Left lung (tissue), 10 donors: ENCODE data around the gene PHF3. TPM values are rescaled to one million over a fixed set of nuclear protein-coding genes. Genes with fewer than 3 reads are reported as not detected.
A peak's percentile ranks its signal among the peaks of the same experiment; 100 is the strongest.

Experiments used
- ATAC-seq: fragments of 200-7000 bp; cut with Tn5 transposase; one replicate; pipeline ENCODE4 v1.9.1; 2020; ENCODE audit warnings: moderate library complexity
- DNase-seq, 4 donors: peaks; one replicate each; pipeline ENCODE4 v3.0.0-alpha.2; 2013 to 2020
- H3K27ac ChIP-seq, 2 donors: fragments of 200-600 bp; sonication (generic) in 1 of 2; one replicate each; pipeline versions ENCODE4 v1.5.0 to v1.8.0; 2020 to 2021
- H3K27me3 ChIP-seq, 2 donors: fragments of 200-600 bp; sonication (generic) in 1 of 2; one replicate each; pipeline versions ENCODE4 v1.5.0 to v1.8.0; 2020 to 2021
- H3K36me3 ChIP-seq, 2 donors: fragments of 200-600 bp; sonication (generic) in 1 of 2; one replicate each; pipeline versions ENCODE4 v1.5.0 to v1.8.0; 2020 to 2021
- H3K4me1 ChIP-seq, 2 donors: fragments of 200-600 bp; one replicate each; pipeline ENCODE4 v1.8.0; 2021
- H3K4me3 ChIP-seq, 2 donors: fragments of 200-600 bp; sonication (generic) in 1 of 2; one replicate each; pipeline versions ENCODE4 v1.5.0 to v1.8.0; 2020 to 2021; ENCODE audit warnings: mild to moderate bottlenecking in 1 of 2
- H3K9me3 ChIP-seq, 2 donors: fragments of 200-600 bp; sonication (generic) in 1 of 2; one replicate each; pipeline versions ENCODE4 v1.5.0 to v1.8.0; 2020 to 2021
- intact Hi-C, 2 donors: fragments of 100-400 bp; cut with DNase I; formaldehyde crosslinking; loops; one replicate each; pipeline versions ENCODE4 v1.11.2 to v1.14.2; 2022
- polyA plus RNA-seq, 6 donors: library from polyadenylated mRNA; unstranded; fragments of 120-200 nt; gene quantifications; one replicate each; pipeline ENCODE4 v1.2.1, GENCODE V29; 2013; ENCODE audit not compliant: insufficient read length in 6 of 6
- total RNA-seq, 2 donors: library from RNA; stranded (reverse); fragmentation: NEBNext Ultra II Directional; extraction: Animal tissue kit (Norgen Biotek cat#: 25700); gene quantifications; one replicate each; pipeline ENCODE4 v1.2.1, GENCODE V29; 2021
- TF ChIP-seq, protein P1 (sequence below), 2 donors: fragments of 200-600 bp; sonication (generic) in 1 of 2; IDR thresholded peaks; one replicate each; pipeline versions ENCODE4 v1.5.0 to v1.8.0; 2021; ENCODE audit warnings: antibody characterized with exemption in 2 of 2
- donor health status: DM: no; HTN: yes; CAD: no.
- donor health status: DM: no; HTN: no; CAD: no.

PHF3 gene
- total and polyA plus RNA-seq, 8 donors, result 44.5 to 76.4 (median 66.2) TPM

GRCh38 chr6:63764318-63764916 is 128.8 kb downstream of the PHF3 start:
- DNase-seq (peak in 2 of 4 donors; percentile 46 to 62), ATAC-seq (peak; percentile 54)
- Histone ChIP-seq H3K27me3 (no peaks in the 10 kb centered on the region), H3K4me3 (no peak overlapping the region), H3K9me3 (no peaks in the 10 kb centered on the region), H3K4me1 (no peaks in the 10 kb centered on the region), H3K36me3 (no peaks in the 10 kb centered on the region), H3K27ac (no peak overlapping the region)
- intact Hi-C loops, result loop anchor here in 1 of 2 donors (10.0 kb wide), 1 partner anchor 170 kb away; no protein-coding TSS in a partner anchor
- TF ChIP-seq, protein P1, sequence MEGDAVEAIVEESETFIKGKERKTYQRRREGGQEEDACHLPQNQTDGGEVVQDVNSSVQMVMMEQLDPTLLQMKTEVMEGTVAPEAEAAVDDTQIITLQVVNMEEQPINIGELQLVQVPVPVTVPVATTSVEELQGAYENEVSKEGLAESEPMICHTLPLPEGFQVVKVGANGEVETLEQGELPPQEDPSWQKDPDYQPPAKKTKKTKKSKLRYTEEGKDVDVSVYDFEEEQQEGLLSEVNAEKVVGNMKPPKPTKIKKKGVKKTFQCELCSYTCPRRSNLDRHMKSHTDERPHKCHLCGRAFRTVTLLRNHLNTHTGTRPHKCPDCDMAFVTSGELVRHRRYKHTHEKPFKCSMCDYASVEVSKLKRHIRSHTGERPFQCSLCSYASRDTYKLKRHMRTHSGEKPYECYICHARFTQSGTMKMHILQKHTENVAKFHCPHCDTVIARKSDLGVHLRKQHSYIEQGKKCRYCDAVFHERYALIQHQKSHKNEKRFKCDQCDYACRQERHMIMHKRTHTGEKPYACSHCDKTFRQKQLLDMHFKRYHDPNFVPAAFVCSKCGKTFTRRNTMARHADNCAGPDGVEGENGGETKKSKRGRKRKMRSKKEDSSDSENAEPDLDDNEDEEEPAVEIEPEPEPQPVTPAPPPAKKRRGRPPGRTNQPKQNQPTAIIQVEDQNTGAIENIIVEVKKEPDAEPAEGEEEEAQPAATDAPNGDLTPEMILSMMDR (IDR thresholded peaks at IDR 0.05), result peak; percentile 47 to 56

Other genes starting within 250 kb of the PHF3 start
- 100 to 1,000 TPM in 1 of 2 donors, 10 to 100 TPM in 1; 85.6 to 119 TPM for gene PTP4A1, start 63.3 kb upstream of the PHF3 start, total RNA-seq
- gene PTP4A1, start 63.3 kb upstream of the PHF3 start, polyA plus RNA-seq, result 10 to 100 TPM; 68.6 to 90.3 (median 81.1) TPM